Activated CD8-positive, alpha-beta memory T cell treated with anti-CD3 and anti-CD28 coated beads for 36 hours (primary cell): ENCODE results near the gene NCK2. TPM values are rescaled to one million over a fixed set of nuclear protein-coding genes. Genes with fewer than 3 reads are reported as not detected.

Experiments
- CTCF ChIA-PET: fragments of 350-600 bp; sonication (Branson Sonifier 250); formaldehyde crosslinking; loops from one replicate; lab custom pipeline; 2021; ENCODE audit warnings: antibody characterized with exemption; lab: Charles Lee
- POLR2A ChIA-PET: fragments of 350-600 bp; sonication (Branson Sonifier 250); formaldehyde crosslinking; loops from one replicate; lab custom pipeline; 2021; ENCODE audit warnings: antibody characterized with exemption; lab: Charles Lee
- total RNA-seq, 2 experiments: library from RNA; stranded (reverse); gene quantifications; one replicate each; pipeline ENCODE4 v1.2.3, GENCODE V29; 2021

Gene NCK2
- total RNA-seq, 2 experiments from 2014 or later, result 58.5 to 59.3 TPM

DNA sequence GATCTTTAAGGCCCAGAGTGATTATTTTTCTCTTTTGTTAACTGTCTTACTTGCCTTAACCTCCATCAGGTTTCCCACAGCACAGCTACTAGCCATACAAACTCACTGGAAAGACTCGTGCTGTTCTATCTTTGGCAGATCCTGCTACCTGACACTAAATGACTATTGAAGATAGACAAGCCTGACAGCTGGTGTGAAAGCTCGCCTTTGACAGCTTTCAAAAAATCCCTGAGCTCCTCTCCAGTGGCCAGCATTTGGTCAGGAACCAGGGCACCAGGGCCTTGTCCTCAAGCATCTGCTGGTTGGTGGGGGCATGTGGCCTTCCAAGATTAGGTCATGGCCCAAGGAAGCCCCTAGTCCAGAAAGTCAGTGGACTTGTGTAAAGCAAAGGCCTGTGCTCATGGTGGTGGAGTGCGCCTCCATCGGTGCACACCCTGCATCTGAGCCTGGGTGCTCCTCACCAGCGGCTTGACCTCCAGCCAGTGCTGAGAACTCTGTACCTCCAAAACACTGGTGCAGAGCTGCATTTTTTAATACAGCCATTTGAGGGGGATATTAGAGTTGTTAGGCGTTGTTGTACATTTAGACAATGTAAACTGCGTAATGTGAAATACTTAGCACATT, 158.5 kb downstream of the NCK2 start:
- POLR2A ChIA-PET, result no interaction called here

DNA sequence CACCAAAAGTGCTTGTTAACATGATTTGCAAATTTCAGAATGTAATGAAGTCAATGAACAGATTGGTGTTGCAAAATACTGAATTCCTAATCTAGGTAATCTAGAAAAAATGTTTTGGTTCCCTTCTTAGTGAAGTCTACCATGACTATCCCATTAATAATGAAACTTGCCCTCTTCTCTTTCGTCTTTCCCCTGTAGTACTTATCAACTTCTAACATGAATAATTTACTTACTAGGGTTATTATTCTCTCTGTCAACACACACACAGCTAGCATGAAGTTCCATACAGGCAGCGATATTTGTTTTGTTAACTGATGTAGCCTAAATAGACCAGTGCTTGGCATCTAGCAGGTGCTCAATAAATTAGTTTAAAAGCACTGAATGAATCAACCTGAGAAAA, 160.2 kb downstream of the NCK2 start:
- ChIA-PET CTCF (no interaction called here), POLR2A (no interaction called here)

More for the DNA sequence above, 158.5 kb downstream of the NCK2 start:
- CTCF ChIA-PET, result no interaction called here

DNA sequence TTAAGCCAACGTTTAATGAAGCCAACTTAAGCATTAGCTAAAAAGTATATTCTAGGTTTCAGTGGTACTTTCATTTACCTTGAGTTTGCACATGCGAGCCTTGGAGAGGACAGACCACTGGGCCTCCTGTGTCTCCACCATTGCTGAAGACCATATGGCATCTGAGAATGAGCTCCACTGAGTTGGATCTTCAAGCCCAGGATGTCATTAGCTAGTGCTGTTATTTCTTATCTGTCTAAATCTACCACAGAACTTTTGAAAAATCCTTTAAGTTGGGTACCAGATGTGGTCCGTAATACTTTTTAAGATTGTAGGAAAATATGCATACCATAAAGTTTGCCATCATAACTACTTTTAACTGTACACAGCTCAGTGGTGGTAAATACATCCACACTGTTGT, 161.8 kb downstream of the NCK2 start:
- CTCF ChIA-PET, result no interaction called here
- POLR2A ChIA-PET, result no interaction called here

DNA sequence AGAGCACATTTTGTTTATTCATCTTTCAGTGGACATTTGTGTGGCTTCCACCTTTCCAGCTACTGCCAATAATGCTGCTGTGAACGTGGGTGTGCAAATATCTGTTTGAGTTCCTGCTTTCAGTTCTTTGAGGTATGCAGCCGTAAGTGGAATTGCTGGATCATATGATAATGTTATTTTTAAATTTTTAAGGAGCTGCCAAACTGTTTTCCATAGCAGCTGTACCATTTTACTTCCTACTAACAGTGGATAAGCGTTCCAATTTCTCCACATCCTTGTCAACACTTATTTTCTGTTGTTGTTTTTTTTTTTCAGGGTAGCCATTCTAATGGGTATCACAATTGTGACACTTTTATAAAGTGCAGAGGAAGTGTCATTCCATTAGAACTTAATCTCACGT, 162.5 kb downstream of the NCK2 start:
- ChIA-PET CTCF (no interaction called here), POLR2A (no interaction called here)

DNA sequence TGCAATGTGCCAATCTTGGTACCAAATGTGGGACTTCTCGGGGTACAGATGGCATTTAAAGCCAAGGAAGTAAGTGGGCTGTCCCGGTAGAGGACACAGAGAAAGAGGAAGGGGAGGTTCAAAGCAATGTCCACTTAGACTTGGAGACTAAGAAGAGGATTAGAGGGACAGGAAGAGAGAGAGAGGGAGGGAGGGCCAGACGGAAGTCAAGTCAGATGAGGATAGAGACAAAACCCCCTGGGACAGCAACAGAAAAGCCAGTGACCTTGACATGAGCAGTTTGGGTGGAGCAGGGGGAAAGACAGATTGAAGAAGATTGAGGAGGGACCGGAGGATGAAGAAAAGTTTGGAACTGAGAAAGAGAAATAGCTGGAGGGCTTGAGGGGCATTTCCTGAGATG, 164.5 kb downstream of the NCK2 start:
- ChIA-PET CTCF (interaction anchor here (0.9 kb wide), 2 partner anchors 10 to 162 kb away, joined by 3 to 4 read pairs; no protein-coding TSS in a partner anchor), POLR2A (interaction anchor here (0.6 kb wide), 1 partner anchor 29 kb away, joined by 10 read pairs; no protein-coding TSS in a partner anchor)

DNA sequence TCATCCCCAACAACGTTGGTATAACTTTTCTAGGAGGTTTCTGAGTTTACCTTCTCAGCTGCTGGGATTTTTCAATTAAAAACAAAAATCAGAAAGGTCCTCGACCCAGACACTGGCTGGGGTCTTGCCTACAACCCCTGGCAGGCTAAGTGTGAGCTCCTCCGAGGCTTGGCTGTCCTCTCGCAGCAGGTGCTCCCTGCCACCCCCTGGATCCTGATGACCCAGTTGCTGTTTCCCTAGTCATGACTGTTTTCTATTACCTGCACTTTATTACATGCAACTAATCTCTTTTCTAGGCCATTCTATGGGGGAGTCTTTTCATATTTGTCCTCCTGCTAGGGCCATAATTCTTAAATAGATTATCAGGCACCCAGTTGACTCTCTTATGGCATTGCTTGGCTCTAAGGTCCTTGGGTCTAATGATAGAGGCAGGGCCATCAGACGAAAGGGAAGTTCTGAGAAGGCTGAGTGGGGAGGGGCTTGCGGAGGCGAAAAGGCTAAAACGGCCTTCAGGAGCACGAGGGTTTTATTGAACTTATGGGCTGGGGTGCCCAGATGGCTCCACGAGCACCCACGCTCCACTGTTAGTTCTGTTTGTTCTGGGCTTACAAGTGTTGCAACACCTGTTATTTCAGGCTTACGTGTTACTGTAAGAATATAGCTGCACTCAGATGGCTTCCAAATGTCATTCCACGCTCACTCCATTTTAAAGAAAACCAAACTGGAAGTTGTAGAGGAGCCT, 166.0 kb downstream of the NCK2 start:
- ChIA-PET CTCF (no interaction called here), POLR2A (no interaction called here)

DNA sequence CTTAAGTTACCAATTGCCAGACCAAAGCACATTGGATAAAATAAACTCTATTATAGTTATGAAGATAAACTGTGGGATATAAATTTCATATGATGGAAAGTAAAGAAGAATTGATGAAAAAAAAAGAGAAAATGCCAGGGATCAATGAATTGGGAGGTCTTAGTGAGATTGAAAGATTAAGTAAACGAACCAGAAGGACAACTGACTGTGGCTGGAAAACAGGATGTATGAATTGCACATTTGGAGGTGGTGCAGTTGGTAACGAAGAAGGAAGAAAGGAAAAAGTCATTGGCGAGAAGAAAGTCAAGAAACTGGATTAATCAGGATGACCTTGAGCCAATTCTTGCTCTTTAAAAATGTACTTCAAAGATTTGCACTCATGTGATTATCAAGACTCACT, 166.7 kb downstream of the NCK2 start:
- ChIA-PET CTCF (interaction anchor here (0.5 kb wide), 1 partner anchor 185 kb away, joined by 4 read pairs; no protein-coding TSS in a partner anchor), POLR2A (no interaction called here)

DNA sequence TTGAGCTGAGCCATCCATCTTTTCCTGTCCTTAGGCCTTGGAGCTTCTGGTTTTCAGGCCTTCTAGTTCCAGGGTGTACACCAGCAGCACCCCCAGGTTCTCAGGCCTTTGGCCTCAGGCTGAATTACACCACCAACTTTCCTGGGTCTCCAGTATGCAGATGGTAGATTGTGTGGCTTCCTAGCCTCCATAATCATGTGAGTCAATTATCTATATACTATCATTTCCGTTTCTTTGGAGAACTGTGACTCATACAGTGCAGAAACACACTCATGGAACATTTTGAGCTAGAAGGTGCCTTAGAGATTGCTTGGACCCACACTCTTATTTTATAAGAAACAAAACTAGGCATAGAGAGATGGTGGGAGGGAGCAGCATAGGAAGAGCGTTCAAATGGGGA, 167.4 kb downstream of the NCK2 start:
- CTCF ChIA-PET, result interaction anchor here (0.5 kb wide), 1 partner anchor 185 kb away, joined by 4 read pairs; no protein-coding TSS in a partner anchor

DNA sequence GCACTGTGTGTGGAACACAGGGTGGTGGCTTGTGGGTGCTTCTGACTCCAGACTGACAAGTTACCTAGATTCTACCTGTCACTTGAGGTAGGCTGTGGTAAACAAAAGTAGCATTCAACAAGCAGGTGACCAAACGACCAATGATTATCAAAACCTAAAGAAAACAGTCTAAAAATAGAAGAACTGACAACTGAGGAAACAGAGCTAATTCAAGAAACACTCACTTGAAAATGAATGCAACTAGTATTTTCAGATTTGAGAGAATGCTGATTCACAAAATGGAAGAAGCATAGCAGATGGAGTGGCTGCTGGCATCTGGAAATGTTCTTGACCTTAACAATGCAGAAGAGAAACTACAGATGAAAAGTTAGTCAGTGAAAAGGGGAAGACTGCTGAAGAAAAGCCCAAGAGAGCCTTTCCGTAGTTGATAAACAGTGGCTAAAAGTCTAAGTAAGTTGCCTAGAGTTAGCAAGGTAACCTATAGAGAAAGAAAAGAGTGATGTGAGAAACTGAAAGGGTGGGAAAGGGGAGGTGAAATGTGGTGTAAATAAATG, 170.4 kb downstream of the NCK2 start:
- POLR2A ChIA-PET, result no interaction called here

More for the DNA sequence above, 167.4 kb downstream of the NCK2 start:
- POLR2A ChIA-PET, result no interaction called here

DNA sequence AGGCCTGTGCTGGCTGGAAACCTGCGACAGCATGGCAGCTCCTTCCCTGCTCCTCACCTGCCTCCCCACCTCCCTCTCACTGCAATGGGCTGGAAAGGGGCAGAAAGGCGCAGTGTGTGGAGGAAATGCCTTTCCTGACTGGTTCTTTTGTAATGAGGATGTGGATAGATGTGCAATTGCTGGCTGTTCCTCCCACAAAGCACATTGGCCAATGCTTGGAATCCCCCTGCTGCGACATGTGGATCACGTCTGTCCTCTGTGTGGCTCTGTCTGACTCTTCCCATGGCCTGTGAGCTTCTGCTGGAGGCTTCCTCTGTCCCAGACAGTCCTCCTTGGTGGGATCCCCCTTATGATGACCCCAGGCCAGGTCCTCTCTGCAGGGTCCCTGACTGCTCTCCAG, 172.5 kb downstream of the NCK2 start:
- CTCF ChIA-PET, result no interaction called here
- POLR2A ChIA-PET, result no interaction called here

More for the DNA sequence above, 170.4 kb downstream of the NCK2 start:
- CTCF ChIA-PET, result no interaction called here

DNA sequence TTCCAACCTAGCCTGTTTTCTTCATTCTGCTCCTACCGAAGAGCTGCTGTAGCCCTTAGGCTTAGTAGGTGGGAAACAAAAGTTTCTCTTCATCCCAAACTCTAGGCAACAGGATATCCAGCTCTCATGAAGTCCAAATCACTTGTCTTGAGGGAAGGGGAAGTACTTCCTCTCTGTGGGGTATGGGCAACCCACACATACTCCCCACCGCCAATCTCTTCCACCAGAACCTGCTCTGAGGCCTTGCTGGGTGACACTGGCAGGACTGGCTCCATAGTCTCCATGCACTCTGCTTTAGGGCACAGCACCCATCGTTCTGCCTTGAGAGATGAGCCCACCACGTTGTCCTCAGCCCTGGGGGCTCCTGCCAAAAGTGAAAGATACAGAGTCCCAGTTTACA, 173.0 kb downstream of the NCK2 start:
- CTCF ChIA-PET, result interaction anchor here (1.6 kb wide), 1 partner anchor 12 kb away, joined by 5 read pairs; no protein-coding TSS in a partner anchor
- POLR2A ChIA-PET, result no interaction called here

DNA sequence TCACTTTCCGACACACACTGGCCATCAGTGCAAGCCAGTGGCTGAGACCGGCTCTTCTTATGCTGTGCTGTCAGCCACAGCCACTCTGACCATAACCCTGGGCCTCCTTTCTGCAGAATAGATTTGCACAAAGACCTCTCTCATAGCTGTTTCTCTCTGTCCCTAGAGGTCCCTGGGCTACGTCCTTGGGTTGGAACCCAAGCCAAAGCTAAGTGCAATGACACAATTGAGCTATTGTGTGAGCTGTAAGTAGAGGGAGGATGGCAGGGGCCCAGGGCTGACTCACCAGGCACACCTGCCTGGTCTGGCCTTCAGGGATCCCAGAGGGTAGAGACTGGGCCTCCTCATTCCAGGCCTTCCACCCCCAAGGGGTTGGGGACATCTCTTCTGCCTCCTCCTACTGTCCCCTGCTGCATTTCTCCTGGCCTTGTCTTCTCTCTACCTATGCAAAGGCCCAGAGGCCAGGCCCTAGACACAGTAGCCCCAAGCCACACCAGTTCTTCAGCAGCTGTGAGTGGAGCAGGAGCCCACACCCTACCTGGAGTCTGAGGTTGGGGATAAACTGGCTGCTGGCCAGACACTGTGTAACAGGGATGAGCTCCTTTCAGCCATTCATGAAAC, 174.6 kb downstream of the NCK2 start:
- ChIA-PET POLR2A (no interaction called here), CTCF (interaction anchor here (1.2 to 1.6 kb wide), 2 partner anchors 10 kb away, joined by 3 to 5 read pairs; no protein-coding TSS in a partner anchor)

DNA sequence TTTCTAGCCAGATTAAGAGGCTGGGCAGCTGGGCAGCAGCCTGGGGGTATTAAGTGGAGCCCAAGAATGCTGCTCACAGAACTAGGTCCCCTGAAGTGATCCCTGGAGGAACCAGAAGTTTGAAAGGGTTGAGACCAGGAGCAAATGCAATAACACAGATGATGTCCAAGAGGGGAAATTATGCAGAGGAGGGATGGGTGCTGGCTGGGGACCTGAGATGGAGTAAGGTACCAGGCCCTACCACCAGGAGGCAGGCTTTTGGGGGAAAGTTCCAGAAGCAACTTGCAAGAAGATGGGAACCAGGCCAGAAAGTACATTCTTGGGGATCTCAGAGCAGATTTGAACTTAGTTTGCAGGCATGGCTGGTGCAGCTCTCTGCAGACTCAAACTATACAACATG, 175.1 kb downstream of the NCK2 start:
- CTCF ChIA-PET, result interaction anchor here (1.2 kb wide), 1 partner anchor 177 kb away, joined by 3 read pairs; no protein-coding TSS in a partner anchor
- POLR2A ChIA-PET, result no interaction called here

DNA sequence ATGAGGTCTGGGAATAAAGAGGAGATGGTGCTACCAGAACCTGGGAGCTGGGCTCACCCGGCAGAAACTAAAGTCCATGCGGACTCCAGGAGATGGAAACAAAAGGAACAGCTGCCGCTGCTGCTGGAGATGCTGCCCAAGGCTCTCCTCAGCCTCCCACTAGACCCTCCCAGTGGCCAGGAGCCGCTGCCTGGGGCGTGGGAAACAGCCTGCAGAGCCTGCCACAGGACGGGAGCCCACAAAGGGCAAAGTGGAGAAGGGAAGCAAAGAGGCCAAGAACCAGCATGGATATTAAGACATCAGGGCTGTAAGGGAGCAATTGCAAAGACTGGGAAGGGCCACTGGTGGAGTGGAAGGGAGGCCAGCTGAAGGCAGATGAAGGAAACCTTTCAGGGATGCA, 179.6 kb downstream of the NCK2 start:
- ChIA-PET CTCF (interaction anchor here (1.4 kb wide), 1 partner anchor 10 kb away, joined by 4 read pairs; no protein-coding TSS in a partner anchor), POLR2A (no interaction called here)

DNA sequence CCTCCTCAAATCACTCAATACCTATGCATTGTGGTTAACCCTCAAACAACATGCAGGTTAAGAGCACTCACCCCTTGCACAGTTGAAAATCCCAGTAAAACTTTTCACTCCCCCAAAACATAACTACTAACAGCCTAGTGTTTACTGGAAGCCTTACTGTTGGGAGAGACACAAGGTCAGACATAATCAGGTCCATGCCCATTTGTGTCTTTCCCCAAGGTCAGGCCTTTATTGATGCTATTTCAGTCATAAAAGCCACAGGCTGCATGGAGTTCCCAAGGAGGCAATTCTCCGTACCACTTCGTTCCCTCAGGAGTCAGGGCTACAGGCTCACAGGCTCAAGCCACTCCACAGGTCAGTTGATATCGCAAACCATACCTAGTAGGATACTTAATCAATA, 180.2 kb downstream of the NCK2 start:
- ChIA-PET POLR2A (no interaction called here), CTCF (interaction anchor here (1.4 kb wide), 1 partner anchor 10 kb away, joined by 4 read pairs; no protein-coding TSS in a partner anchor)

DNA sequence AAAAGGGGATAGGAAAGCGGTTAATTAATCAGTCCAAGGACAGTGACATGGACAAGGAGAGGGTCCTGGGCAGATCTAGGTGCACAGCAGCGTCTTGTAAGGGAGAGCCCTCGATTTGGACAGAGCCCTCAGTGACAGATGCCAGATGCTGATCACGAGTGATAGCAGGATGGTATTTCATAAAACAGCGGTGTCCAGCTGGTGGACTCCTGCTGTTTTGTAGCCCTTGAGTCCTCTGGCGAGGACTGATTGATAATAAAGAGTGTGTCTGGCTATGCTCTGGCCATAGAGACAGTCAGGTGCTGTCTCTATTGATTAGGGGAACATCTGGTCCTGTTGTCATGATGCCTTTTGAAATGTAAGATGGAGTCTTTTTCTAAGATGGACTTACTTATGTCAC, 180.7 kb downstream of the NCK2 start:
- POLR2A ChIA-PET, result no interaction called here
- CTCF ChIA-PET, result interaction anchor here (0.5 kb wide), 1 partner anchor 186 kb away, joined by 3 read pairs; no protein-coding TSS in a partner anchor

DNA sequence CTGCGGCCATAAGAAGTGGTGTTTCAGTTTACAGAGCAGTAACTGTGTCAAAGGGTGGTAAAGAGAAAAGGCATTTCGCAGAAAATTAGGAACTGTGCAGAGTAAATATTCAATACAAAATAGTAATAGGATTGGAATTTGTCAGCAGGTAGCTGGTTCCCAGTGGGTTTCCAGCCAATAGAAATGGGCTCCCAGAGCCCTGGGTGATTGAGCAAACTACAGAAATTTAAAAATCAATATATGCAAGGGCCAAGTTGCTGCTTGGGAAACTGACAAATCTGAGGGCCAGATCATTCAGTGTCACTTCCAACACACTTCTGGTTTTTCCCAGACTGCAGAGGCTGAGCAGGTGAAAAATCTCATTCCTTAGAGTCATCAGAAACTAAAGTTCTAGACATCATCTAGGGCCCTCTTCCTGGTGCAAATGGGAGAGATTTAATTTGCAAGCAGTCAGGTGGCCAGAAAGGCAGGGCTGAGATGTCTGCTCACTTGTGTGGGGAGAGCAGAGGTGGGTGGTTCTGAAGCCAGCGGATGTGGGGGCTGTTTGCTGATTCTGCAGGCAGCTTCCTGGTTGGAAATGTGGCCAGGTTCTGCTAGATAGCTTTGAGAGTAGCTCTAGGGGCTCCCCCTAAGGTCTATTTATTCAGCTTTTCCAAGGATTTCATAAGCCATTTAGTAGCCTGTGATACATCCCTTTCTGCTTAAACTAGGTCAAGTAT, 182.4 kb downstream of the NCK2 start:
- POLR2A ChIA-PET, result no interaction called here
- CTCF ChIA-PET, result no interaction called here

DNA sequence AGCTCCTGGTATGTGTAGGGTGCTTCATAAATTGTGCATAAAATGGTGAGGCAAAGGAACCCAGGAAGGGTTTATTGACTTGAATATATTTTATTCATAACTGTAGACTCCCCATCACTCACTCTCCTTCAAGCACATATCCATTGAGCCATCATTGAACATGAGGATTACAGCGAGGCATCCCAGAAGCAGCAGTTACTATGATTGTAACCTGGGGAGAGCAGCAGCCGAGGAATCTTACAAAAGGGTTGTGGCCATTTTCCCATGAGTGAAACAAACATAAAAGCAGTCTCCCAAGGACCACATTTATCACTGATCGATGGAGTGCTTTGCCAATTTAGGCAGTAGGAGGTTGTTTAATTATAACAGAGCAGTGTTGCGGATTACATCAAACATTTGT, 183.4 kb downstream of the NCK2 start:
- CTCF ChIA-PET, result no interaction called here
- POLR2A ChIA-PET, result no interaction called here

DNA sequence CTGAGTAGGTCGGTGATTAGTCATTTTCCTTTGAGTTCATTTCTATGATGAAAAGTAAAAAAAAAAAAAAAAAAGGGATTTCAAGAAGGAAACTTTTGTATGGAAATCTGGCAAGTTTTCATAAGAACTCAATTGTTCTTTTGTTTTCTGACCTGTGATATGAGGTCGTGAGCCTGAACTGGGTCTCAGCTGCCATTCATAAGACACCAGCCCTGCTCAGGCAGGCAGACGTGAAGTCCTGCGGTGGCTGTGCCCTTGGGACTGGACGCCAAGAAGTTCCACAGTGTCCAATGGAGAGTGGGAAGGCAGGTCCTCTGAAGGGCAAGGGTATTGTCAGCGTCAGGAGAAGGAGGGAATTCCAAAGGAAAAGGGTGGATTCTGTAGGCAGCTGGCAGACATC, 183.9 kb downstream of the NCK2 start:
- ChIA-PET CTCF (no interaction called here), POLR2A (no interaction called here)
